Measurements from ENCODE around the gene IL17B.

The IL17B gene, protein sequence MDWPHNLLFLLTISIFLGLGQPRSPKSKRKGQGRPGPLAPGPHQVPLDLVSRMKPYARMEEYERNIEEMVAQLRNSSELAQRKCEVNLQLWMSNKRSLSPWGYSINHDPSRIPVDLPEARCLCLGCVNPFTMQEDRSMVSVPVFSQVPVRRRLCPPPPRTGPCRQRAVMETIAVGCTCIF

DNA sequence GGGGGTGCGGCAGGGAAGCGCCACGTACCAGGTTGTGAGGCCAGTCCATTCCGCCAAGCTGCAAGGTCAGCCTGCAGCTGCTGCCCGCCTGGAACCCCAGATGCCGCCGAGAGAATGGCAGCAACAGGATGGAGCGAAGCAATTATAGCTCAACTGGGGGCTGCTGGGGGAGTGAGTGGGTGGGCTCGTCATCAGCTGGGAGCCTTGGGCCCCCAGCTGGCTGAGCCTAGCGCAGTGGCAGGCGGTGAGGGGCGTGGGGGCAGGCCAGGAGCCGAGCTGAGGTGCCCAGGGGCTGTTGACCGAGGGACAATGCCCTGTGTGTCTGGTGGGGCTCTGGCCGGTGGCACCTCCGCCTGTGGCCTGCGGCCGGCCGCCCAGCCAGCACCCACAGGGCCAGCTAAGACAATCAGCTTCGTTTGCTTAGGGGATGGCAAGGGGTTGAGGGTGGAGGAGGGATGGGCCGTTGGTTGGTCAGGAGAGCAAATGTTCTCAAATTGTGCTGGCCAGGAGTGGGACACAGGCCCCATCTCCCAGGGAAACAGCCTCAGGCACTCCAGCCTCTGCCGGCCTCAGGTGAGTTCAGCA lies at the start of gene IL17B:
Gene IL17B, minus strand, starts transcription at position 116 of the 585 bp plus-strand sequence. Its CDS starts 67 bp downstream, at position 49.
- DNase-seq: no peak

DNA sequence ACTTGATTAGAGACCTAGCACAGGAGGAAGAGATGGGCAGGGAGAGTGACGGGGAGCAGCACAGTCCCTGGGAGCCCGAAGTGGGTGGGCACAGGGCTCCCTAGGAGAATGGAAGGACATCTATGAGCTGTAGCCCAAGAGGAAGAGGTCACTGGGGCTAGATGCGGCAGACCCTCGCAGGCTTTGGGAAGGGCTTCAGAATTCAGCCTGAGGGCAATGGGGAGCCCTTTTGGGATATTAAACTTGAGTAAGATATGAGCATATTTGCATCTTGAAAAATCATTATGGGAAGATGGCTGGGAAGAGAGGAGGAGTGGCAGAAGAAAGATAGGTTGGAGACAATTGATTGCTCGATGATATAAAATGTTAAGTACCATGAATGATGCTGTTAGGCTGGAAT lies 48.9 kb upstream of the IL17B start:
- DNase-seq: no peak

DNA sequence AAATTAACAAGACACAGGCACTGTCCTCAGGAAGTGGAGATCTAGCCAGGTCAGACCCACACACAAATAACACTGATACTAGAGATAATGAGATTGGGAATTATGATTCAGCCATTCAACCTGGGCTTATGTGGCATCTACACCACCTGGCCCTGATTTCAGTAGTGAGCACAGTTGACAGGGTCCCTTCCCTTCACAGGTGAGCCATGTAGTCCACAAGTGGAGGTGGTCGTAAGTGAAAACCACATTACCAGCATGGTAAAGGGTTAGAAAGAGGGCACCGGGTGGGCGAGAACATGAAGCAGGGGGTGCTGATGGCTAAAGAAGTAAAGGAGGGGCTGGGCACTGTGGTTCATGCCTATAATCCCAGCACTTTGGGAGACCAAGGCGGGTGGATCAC lies 48.3 kb upstream of the IL17B start:
- DNase-seq: no peak

DNA sequence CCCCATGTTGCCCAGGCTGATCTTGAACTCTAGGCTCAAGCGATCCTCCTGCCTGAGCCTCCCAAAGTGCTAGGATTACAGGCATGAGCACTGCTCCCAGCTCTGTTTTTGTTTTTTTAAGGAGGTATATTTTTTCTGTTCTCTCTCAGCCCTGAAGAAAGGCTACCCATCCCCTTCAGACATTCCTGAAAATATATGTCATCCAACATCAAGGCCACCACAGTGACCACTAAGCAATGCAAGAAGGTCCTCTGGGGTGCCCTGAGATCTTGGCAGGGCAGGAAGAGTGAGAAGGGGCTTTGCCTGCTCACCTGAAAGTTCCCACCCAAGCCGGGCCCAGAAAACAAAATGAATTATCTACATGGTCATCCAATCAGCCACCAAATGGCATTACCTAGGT lies 47.8 kb upstream of the IL17B start:
- no peak for DNase-seq

DNA sequence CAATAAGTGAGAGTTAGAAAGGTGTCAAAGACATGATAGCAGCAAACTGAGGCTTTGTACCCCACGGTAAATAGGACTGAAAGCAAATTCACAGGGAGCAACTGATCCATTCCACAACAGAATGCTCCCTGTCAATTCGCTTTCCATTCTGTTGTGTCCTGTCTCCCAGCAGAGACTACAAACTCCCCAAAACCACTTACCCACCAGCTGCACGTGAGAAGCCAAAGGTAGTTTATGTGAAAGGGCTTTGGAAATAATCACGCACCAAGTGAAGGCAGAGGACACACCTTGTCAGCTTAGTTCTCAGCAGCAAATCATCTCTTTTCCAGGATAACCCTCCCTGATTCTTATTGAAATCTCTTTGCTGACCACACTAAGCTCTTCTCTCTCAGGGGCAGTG lies 46.6 kb upstream of the IL17B start:
- no peak for DNase-seq

DNA sequence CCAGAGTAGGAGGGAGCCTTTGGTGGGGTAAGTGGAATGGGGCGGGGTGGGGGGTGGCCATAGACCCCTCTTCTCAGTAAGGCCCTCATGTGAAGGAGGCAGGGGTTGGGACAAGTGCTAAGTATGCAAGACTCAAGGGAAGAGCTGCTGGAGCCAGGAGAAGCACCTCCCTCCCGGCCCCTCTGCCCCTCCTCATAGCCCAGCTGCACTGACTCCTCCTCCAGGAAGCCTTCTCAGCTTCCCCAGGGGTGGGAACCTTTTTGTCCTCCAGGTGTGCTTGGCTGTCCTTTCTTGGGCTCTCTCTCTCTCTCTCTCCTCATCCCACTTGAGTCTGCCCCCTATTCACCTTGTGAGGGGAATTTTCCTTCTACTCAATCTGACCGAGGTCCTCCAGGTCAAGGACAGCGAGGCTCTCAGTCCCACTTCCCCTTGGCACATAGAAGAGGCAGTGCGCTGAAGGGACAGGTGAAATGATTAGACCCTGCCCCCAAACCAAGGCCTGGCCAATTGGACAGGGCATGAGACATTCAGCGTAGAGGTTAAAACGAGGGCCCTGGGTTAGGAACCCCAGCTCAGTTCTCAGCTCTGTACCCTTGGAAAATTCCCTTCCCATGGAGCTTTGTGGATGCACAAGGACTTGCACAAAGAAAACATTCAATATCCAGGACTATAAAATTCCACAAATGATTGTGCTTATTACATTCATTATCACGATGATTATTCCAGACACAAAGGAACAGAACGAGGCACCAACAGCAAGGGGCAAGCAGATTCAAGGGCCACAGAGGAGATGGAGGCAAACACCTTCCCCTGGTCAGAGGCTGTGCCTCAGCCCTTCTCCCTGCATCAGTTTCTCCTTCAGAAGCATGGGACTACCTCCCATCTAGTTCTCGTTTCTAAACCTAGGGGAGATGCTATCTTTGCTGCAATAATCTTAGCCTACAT lies 45.6 kb upstream of the IL17B start:
- DNase-seq: no peak

DNA sequence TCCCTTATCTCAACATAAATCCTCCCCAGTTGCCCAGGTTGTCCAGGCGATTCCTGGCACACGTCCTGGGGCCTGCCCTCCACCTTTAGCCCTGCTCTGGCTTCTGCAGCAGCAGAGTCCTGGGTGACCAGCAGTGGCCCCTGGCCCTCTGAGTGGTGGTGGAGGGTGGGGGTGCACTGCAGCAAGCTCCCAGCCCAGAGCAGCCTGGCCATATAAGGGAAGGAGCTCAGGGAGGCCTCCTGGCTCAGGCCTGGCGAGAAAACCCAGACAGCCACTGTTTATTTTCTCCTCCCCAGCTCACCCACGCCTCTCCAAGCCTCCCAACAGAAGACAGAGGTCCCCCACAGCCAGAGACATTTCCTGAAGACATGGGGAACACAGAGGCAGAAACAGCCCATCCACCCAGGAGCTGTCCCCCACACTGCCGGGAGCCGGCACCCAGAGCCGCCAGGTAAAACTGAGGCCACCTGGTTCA lies 44.7 kb upstream of the IL17B start:
- DNase-seq: no peak

DNA sequence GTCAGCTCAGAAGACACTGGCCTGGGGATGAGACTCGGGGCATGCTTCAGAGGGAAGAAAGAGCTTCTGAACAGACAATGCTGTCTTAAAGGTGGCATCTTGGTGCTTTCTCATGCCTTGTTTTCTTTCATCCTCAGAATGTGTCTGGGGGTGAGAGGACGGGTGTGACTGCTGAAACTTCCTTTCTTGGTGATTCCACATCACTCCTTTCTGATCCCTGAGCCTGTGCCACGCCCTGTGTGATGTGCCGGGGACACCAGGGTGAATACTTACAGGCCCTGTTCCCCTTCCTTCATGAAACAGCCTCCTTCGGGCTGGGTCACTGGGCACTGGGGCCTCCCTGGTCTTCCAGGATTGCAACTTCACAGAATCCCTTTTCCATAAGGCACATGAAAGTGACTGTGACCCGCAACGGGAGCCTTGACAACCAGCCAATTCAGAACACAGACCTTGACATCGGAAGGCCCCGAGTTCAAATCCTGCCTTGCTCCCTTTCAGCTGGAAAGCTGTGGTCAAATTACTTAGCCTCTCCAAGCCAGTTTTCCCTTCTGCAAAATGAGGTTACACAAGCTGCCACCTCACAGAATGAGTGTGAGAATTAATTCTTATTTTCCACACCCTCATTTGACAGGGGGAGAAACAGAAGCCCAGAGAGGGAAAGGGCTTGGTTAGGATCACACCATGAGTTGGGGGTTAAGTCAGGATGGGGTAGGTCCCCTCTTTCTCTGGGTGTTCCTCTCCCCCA lies 44.1 kb upstream of the IL17B start:
- DNase-seq: no peak

DNA sequence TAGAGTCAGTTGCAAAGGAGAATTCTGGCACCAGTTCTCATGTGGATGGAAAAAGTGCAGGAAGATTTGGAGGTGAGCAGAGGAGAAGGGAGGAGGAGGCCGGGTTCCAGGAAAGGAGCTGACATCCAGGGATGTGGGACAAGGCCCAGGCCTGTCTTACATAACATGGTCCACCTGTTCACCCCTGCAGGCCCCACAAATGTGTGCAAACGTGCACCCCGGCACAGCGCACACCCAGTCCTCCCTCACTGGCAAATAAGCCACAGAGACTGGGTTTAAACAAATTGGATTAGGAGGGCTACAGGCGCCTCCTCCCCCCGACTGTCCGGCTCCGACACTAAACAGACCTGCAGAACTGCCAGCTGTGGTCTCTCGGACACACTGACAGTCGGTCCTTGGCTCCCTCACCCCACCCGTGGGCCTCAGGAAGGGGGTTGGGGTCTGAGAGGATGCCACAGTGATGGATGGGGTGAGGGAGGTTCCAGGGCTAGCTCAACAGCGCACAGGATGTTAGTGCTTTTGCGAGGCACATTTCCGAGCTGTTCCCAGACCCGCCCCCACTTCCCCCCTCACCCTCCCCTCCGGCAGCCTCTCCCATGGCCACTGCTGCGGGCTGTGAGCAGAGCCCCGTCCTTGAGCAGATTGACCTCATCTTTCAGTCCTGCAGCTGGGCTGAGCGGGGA lies 43.4 kb upstream of the IL17B start:
- DNase-seq: no peak

DNA sequence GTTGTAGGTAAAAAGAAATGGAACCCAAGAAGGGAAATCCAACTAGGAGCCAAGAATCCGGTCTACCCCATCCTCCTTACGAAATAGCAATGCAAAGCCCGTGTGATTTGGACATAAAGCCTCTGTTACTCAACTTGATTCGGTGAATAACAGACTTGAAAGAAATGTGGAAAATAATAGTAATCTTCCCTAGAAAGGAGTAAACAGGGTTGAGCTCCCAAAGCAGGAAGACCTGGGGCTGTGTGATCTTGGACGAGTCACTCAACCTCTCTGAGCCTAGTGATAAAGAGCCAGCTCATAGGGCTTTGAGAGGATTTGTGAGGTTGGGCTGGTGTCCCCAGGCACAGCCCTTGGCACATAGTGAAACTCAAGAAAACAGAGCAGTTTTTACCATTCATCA lies 42.7 kb upstream of the IL17B start:
- no peak for DNase-seq

DNA sequence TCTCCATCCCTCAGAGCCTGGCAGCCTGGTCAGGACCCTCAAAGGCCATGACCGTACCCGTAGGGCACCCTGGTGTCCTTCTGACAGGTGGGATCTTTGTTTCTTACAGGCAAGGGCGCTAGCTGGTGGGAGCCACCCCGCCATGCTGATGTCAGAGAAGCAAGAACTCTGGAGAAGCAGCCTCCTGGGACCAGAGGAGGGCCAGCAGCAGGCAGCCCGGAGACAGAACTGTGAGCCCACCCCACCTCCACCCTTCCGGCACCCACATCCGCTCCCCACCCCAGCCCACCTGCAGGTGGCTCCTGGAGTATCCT lies 42.2 kb upstream of the IL17B start:
- DNase-seq: no peak

DNA sequence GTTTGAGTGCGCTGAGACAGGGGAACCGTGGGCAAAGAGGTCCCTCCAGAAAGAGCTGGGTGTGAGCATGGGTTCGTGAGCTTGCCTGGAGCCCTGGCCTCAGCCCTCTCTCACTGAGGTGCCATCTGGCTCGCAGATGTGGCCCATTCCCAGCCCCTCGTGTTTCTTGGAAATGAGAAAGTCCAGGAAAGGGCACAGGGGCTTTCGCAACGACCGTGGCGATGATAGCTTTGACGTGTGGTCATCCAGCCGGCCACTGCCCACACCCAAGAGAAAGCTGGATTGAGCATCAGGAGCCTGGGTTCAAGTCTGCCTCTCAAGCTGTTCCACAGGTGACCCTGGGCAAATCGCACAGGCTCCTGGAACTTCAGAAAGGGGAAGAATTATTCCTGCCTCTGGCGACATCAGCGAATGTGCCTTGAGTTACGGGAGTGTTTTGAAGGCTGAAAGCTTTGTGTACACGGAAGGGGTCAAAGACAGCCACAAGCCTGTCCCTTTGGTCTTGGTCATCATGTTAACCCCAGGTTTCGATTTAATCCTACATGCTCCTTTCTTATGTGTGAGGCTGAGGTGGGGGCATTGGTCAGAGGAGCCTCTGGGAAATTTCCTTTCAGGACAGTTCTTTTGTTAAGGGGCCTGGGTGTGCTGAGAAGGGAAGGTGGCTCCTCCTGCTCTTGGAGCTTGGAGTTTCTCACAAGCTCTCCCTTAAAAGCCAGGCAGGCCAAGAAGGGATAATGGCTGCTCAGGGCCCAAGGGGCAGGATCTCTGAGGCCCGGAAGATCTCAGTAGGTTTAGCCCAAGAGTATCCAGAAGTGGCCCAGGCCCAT lies 41.7 kb upstream of the IL17B start:
- DNase-seq: no peak

DNA sequence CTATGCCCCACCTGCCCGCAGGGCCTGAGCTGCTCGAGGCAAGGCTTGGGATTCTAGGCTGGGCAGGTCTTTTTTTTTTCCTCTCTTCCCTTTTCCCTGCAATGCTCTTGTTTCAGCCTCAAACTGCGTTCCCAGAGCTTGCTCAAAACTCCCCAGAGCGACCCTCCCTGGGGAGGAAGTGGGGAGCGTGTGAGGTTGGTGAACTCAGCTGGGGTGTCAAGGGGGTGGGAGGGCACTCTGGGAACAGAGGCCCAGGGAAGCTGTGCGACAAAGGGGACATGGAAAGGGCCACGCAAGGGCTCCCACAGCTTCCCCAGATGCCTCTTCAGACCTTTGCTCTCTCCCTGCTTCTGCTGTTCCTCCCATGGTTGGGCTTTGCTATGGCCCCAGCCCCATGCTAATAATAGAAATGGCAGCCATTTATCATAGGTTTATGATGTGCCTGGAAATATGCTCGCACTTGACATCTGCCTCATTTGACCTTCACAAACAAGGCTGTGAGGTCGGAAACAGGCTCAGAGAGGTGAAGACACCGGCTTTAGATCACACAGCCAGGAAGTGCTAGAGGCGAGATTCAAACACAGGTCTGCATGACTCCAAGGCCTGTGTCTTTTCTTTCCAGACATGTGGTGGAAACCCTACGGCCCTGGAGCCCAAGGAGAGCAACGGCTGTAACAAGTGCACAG lies 40.9 kb upstream of the IL17B start:
- DNase-seq: no peak

DNA sequence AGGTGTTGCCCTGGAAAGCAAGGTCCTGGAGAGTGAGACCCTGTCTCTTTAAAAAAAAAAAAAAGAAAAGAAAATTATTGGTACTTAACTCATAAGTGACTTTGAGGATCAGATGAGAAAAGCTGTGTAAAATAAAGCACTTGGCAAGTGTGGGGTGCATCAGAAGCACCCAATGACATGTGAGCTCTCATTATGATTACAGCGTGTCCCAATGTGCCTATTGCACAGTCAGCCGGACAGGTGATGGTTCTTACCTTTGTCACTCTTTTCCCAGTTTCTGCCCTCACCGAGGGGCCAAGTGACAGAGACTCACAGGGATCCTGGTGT lies 40.4 kb upstream of the IL17B start:
- DNase-seq: no peak

DNA sequence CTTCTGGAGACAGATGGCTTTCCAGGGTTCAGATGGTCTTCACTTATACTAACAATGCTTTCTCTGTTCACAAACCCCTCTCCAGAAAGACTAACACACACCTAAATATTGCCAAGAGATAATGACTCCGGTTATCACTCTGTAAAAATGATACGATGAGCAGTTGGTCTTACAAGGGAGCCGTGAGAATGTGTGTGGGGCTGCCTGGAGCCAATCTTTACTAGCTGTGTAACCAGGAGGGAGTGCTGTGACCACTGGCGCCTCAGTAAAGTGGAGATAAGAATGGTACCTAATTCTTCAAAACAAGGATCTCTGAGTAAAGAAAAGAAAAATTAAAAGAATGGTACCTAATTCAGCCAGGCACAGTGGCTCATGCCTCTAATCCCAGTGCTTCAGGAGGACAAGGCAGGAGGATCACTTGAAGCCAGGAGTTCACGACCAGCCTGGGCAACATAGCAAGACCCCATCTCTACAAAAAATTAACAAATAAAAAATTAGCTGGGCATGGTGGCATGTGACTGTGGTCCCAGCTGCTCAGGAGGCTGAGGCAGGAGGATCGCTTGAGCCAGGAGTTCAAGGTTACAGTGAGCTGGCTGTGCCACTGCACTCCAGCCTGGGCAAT lies 39.9 kb upstream of the IL17B start:
- no peak for DNase-seq

DNA sequence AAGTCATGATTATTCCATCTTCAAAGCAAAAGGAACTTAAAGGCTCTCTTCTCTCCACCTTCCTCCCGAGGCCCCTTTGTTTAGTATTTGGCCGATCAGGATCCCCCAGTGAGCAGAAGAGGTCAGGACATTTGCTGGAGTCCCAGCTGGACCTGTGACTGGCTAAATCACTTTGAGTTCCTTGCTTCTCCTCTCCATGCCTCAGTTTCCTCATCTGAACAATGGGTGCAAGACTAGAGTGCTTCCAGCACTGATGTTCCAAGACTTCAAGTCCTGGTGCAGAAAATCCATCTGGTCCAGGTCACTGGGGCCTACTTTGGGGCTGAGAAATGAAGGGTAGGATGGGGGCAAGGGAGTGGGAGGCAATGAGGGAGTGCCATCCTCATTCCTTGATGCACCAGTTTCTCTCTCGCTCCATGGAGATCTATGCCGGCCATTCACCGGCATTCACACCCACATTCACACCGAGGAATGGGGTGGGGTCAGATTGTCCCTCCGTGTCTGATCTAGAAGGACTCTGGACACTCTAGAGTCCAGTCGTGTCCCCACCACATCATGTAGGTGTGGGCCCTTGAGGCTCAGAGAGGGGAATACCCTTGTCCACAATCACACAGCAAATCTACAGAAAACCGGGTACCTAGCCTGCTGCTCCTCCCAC lies 38.7 kb upstream of the IL17B start:
- DNase-seq: no peak

DNA sequence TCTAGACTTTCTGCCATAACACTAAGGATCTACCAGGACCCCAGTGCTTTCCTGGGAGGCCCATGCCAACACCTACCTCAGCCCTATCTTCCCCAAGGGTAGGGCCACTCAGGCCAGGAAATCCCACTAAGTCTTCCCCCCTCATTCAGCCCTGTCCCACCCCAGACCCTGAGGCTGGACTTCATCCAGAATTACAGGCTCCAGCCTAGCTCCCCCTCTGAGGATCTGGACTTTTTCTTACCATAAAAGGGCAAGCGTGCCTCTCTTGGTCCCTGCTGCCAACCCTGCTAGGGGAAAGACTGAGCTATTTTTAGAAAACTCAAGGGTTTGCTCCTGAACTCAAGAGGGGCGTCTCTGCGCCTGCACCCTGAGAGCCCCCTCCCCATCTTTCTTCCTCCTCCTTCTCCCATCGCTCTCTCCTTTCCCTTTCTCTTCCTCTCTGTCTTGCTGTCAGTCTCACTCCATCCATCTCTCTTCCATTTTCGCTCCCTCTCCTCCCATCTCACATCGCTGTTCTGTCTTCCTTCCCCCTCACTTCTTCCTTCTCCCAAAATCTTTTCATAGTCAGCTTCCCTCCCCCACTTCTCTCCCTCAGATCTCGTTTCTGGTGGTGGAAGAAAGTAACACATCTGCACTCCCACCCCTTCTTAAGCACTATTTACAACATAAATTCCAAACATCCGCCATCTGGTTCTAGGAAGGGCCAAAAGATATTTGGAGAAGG lies 38.1 kb upstream of the IL17B start:
- DNase-seq: no peak

DNA sequence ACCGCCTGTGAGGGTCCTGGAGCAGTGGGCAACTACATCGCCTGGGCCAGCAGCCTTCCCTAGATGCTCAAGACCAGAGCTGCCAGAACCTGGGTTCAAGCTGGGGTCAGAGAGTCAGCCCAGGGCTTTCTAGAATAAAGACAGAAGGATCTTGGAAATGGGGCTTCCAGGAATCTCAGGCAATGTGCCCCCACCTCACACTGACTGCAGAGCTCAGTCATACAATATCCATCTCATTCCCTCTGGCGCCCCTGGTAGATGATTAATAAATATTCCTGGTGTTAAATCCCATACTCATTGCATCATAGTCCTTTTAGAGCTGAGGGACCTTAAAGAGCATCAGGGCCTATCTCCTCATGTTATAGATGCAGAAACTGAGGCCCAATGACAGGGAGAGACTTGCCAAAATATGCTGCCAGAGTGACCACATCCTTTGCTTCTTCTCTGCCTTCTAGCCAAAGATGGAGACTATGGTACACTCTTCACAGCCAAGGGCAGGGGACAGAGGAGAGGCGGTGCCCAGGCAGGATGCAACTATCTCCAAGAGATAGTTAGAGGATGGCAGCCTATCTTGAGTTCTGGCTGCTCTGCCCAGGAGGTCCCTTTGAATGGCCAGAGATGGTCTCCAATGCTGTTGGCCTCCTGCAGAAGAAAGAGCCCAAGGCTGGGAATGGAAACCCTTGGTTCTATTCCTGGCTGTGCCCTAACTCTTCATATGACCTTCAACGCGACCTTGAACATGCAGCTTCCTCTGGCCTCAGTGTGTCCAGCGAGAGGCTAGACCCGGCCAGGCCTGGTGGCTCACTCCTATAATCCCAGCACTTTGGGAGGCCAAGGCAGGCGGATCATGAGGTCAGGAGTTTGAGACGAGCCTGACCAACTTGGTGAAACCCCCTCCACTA lies 36.2 kb upstream of the IL17B start:
- no peak for DNase-seq
